ENCODE data around the gene LRRTM4.

DNA sequence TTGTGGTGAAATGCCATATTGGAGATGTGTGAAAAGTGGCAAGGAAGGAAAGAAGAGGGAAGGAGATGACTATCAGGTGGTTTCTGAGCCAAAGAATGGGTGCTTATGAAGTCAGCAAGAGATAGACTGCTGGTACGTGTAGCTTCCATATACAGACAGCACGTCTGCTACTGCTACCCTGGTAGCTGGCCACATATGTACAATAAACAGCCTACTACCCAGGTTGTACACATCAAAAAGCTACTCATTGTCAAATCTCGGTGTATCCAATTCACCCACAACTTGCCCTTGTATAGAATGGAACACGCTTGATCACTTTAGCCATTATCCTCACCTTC lies 761.8 kb downstream of the LRRTM4 start:
- no peak for TF ChIP-seq CBX8 (IDR thresholded peaks at IDR 0.05)
- TF ChIP-seq, protein P1, sequence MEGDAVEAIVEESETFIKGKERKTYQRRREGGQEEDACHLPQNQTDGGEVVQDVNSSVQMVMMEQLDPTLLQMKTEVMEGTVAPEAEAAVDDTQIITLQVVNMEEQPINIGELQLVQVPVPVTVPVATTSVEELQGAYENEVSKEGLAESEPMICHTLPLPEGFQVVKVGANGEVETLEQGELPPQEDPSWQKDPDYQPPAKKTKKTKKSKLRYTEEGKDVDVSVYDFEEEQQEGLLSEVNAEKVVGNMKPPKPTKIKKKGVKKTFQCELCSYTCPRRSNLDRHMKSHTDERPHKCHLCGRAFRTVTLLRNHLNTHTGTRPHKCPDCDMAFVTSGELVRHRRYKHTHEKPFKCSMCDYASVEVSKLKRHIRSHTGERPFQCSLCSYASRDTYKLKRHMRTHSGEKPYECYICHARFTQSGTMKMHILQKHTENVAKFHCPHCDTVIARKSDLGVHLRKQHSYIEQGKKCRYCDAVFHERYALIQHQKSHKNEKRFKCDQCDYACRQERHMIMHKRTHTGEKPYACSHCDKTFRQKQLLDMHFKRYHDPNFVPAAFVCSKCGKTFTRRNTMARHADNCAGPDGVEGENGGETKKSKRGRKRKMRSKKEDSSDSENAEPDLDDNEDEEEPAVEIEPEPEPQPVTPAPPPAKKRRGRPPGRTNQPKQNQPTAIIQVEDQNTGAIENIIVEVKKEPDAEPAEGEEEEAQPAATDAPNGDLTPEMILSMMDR (IDR thresholded peaks at IDR 0.05): no peak
- no peak for TF ChIP-seq JUN (IDR thresholded peaks at IDR 0.05)
- TF ChIP-seq, protein P2, sequence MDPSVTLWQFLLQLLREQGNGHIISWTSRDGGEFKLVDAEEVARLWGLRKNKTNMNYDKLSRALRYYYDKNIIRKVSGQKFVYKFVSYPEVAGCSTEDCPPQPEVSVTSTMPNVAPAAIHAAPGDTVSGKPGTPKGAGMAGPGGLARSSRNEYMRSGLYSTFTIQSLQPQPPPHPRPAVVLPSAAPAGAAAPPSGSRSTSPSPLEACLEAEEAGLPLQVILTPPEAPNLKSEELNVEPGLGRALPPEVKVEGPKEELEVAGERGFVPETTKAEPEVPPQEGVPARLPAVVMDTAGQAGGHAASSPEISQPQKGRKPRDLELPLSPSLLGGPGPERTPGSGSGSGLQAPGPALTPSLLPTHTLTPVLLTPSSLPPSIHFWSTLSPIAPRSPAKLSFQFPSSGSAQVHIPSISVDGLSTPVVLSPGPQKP (IDR thresholded peaks at IDR 0.05; ENCODE audit: low read depth, low read length): no peak
- TF ChIP-seq SMC3 (IDR thresholded peaks at IDR 0.05): no peak
- TF ChIP-seq RNF2 (IDR thresholded peaks at IDR 0.05; ENCODE audit: borderline replicate concordance, low read depth): no peak
- TF ChIP-seq BHLHE40 (IDR thresholded peaks at IDR 0.05; ENCODE audit: low read depth, low read length): no peak
- TF ChIP-seq RCOR1 (IDR thresholded peaks at IDR 0.05; ENCODE audit: low read depth, low read length): no peak
- no peak for TF ChIP-seq CHD2 (IDR thresholded peaks at IDR 0.05; ENCODE audit: low read length, partially characterized antibody)
- TF ChIP-seq CHD4 (IDR thresholded peaks at IDR 0.05; ENCODE audit: borderline replicate concordance): no peak
- TF ChIP-seq, protein P3, sequence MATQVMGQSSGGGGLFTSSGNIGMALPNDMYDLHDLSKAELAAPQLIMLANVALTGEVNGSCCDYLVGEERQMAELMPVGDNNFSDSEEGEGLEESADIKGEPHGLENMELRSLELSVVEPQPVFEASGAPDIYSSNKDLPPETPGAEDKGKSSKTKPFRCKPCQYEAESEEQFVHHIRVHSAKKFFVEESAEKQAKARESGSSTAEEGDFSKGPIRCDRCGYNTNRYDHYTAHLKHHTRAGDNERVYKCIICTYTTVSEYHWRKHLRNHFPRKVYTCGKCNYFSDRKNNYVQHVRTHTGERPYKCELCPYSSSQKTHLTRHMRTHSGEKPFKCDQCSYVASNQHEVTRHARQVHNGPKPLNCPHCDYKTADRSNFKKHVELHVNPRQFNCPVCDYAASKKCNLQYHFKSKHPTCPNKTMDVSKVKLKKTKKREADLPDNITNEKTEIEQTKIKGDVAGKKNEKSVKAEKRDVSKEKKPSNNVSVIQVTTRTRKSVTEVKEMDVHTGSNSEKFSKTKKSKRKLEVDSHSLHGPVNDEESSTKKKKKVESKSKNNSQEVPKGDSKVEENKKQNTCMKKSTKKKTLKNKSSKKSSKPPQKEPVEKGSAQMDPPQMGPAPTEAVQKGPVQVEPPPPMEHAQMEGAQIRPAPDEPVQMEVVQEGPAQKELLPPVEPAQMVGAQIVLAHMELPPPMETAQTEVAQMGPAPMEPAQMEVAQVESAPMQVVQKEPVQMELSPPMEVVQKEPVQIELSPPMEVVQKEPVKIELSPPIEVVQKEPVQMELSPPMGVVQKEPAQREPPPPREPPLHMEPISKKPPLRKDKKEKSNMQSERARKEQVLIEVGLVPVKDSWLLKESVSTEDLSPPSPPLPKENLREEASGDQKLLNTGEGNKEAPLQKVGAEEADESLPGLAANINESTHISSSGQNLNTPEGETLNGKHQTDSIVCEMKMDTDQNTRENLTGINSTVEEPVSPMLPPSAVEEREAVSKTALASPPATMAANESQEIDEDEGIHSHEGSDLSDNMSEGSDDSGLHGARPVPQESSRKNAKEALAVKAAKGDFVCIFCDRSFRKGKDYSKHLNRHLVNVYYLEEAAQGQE (IDR thresholded peaks at IDR 0.05): no peak
- TF ChIP-seq HOXB13 (CRISPR knock-in tag; IDR thresholded peaks at IDR 0.05; ENCODE audit: low read depth): no peak
